ENCODE measurements around the gene C21orf58.

Gene C21orf58

GRCh38 chr21:46319186-46319585, 4.5 kb downstream of the C21orf58 start:
- no peak for TF ChIP-seq CTCF (IDR thresholded peaks at IDR 0.05; ENCODE audit: low read depth, low read length)
- DNase-seq (ENCODE audit: low read depth in 2 of 2) = no peak
- no peak overlapping the region for H3K4me3 ChIP-seq (replicated peaks in 1 of 2; ENCODE audit: low read depth in 2 of 2, low read length in 2 of 2)

- TF ChIP-seq CTCF (IDR thresholded peaks at IDR 0.05; ENCODE audit: low read depth, low read length) = no peak
- DNase-seq (ENCODE audit: low read depth in 2 of 2) = no peak
- no peak overlapping the region for H3K4me3 ChIP-seq (replicated peaks in 1 of 2; ENCODE audit: low read depth in 2 of 2, low read length in 2 of 2)
These were observed 5.2 kb downstream of the C21orf58 start for GRCh38 chr21:46318464-46318845.

GRCh38 chr21:46317710-46318463, 5.8 kb downstream of the C21orf58 start:
- H3K4me3 ChIP-seq (replicated peaks in 1 of 2; ENCODE audit: low read depth in 2 of 2, low read length in 2 of 2) = no peak overlapping the region
- no peak for DNase-seq (ENCODE audit: low read depth in 2 of 2)
- TF ChIP-seq CTCF (IDR thresholded peaks at IDR 0.05; ENCODE audit: low read depth, low read length) = no peak

GRCh38 chr21:46316708-46317324, 6.9 kb downstream of the C21orf58 start:
- TF ChIP-seq CTCF (IDR thresholded peaks at IDR 0.05; ENCODE audit: low read depth, low read length) = no peak
- H3K4me3 ChIP-seq (replicated peaks in 1 of 2; ENCODE audit: low read depth in 2 of 2, low read length in 2 of 2) = no peak overlapping the region
- DNase-seq (ENCODE audit: low read depth in 2 of 2) = no peak

GRCh38 chr21:46314441-46315020, 9.1 kb downstream of the C21orf58 start:
- DNase-seq (ENCODE audit: low read depth in 2 of 2) = no peak
- no peak overlapping the region for H3K4me3 ChIP-seq (replicated peaks in 1 of 2; ENCODE audit: low read depth in 2 of 2, low read length in 2 of 2)
- no peak for TF ChIP-seq CTCF (IDR thresholded peaks at IDR 0.05; ENCODE audit: low read depth, low read length)

- DNase-seq (ENCODE audit: low read depth in 2 of 2) = no peak
- TF ChIP-seq CTCF (IDR thresholded peaks at IDR 0.05; ENCODE audit: low read depth, low read length) = no peak
- no peak overlapping the region for H3K4me3 ChIP-seq (replicated peaks in 1 of 2; ENCODE audit: low read depth in 2 of 2, low read length in 2 of 2)
These were observed 10.7 kb downstream of the C21orf58 start for GRCh38 chr21:46312949-46313348.
